ENCODE results near the gene COX17. TPM values are rescaled to one million over a fixed set of nuclear protein-coding genes. Genes with fewer than 3 reads are reported as not detected.

The COX17 gene
- total RNA-seq, 2 donors from 2014 or later = 26.4 to 29.5 TPM

DNA sequence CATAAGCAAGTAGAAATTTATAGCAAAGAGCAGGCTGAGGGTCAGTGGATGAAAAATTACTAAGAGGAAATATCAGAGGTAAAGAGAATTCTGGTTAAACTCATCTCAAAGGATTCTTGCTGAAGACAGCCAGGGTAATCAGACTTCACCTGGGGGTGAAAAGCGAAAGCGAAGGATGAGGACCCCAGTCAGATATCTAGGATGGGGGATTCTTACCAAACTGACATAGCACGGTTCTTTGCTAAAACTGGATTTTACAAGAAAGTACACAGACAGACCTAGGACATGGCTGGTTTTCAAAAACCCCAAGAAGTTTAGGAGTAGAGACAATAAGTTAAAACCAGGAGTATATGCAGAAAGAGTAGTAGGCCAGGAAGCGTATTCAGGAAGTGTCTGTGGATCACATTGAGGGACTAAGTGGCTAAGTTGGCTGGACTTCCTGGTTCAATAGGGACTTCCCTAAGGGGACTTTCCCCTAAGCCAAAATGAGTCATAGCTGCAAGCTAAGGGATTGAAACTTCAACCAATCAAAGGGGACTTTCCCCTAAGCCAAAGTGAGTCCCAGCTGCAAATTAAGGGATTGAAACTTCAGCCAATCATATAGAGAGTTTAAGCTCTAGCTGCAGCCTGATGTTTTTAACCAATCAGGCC is 23.2 kb upstream of the COX17 start:
- WGBS = 91% methylated on average over 4 of the region's 4 CpGs
- no peaks in the 10 kb centered on the region for H3K4me1 ChIP-seq (replicated peaks)
- intact Hi-C loops (cut with DNase I) = no loop called here
- H3K4me3 ChIP-seq = no peak overlapping the region
- no peaks in the 10 kb centered on the region for H3K9me3 ChIP-seq
- TF ChIP-seq, protein P1, sequence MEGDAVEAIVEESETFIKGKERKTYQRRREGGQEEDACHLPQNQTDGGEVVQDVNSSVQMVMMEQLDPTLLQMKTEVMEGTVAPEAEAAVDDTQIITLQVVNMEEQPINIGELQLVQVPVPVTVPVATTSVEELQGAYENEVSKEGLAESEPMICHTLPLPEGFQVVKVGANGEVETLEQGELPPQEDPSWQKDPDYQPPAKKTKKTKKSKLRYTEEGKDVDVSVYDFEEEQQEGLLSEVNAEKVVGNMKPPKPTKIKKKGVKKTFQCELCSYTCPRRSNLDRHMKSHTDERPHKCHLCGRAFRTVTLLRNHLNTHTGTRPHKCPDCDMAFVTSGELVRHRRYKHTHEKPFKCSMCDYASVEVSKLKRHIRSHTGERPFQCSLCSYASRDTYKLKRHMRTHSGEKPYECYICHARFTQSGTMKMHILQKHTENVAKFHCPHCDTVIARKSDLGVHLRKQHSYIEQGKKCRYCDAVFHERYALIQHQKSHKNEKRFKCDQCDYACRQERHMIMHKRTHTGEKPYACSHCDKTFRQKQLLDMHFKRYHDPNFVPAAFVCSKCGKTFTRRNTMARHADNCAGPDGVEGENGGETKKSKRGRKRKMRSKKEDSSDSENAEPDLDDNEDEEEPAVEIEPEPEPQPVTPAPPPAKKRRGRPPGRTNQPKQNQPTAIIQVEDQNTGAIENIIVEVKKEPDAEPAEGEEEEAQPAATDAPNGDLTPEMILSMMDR (IDR thresholded peaks at IDR 0.05) = no peak
- TF ChIP-seq POLR2AphosphoS5 (IDR thresholded peaks at IDR 0.05) (no peak), POLR2A (IDR thresholded peaks at IDR 0.05) (no peak)
- DNase-seq (ENCODE audit: low spot score) = no peak
- H3K27me3 ChIP-seq (replicated peaks; ENCODE audit: insufficient read depth) = no peaks in the 10 kb centered on the region
- no peaks in the 10 kb centered on the region for H3K36me3 ChIP-seq
- no peak overlapping the region for H3K27ac ChIP-seq

DNA sequence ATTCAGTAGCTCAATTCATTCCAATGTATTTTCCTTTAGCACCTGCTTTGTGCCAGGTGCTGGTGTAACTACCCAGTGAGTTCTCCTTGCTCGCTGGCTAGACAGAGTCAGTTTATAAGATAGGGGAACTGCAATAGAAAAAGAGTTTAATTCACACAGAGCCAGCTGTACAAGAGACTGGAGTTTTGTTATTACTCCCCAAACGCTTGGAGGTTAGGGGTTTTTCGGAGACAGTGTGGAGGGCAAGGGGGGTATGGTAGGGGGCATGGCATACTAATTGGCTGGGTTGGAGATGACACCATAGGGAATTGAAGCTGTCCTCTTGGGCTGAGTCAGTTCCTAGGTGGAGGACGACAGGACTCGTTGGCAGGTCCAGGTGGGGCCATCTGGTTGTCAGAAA is 20.2 kb upstream of the COX17 start:
- 83% methylated on average over 5 of the region's 5 CpGs for WGBS
- no peak for TF ChIP-seq POLR2AphosphoS5 (IDR thresholded peaks at IDR 0.05)
- TF ChIP-seq, protein P1 (IDR thresholded peaks at IDR 0.05) = no peak
- no peak for TF ChIP-seq POLR2A (IDR thresholded peaks at IDR 0.05)
- no peak overlapping the region for H3K4me3 ChIP-seq
- no peaks in the 10 kb centered on the region for H3K9me3 ChIP-seq
- H3K4me1 ChIP-seq (replicated peaks) = no peaks in the 10 kb centered on the region
- H3K27me3 ChIP-seq (replicated peaks; ENCODE audit: insufficient read depth) = no peaks in the 10 kb centered on the region
- no peaks in the 10 kb centered on the region for H3K36me3 ChIP-seq
- no peak for DNase-seq (ENCODE audit: low spot score)
- intact Hi-C loops (cut with DNase I) = no loop called here
- H3K27ac ChIP-seq = no peak overlapping the region

DNA sequence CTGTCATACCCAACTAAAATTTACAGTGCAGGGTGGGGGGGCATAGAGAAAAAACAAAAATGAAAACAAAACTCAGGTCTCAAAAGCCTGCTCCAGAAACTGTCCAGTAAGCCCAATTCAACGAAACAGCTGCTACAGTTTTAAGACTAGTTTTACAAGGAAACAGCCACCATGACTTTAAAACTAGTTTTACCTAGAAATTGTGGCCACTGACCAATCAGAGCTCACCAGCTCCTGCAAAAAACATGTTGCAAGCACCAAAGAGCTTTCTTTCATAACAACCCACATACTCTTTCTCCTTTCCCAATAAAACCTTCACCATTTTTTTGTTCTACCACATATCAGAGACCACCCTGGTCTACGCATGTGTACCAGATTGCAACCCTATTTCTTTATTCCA is 18.3 kb upstream of the COX17 start:
- H3K36me3 ChIP-seq = no peaks in the 10 kb centered on the region
- DNase-seq (ENCODE audit: low spot score) = no peak
- intact Hi-C loops (cut with DNase I) = no loop called here
- no peak overlapping the region for H3K27ac ChIP-seq
- no peak overlapping the region for H3K4me3 ChIP-seq
- H3K27me3 ChIP-seq (replicated peaks; ENCODE audit: insufficient read depth) = no peaks in the 10 kb centered on the region
- no peaks in the 10 kb centered on the region for H3K4me1 ChIP-seq (replicated peaks)
- WGBS = 88% methylated on average over 2 of the region's 2 CpGs
- TF ChIP-seq, protein P1 (IDR thresholded peaks at IDR 0.05) = no peak
- no peaks in the 10 kb centered on the region for H3K9me3 ChIP-seq

DNA sequence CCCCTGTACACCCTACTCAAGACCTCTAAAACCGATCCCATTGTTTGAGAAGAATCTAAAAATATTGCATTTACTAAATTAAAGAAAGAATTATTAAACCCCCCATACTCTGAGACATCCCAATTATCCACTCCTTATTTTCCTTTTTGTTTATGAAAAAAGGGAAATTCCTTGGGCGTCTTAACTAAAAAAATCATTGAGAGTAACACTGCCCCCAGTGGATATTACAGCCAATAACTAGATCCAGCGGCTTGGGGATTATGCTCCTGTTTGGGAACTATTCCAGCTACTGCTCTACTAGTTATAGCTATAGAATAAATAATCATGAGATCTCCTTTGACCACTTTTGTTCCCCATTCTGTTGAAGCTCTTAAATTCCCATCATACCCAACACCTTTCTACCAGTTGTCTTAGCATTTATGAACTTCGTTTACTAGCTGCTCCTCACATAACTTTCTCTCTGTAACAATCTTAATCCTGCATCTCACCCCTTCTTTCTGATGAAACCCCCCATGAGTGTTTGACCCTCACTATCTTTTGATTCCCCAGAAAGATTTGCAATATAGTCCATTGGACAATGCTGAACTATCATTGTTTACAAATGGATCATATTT is 12.9 kb upstream of the COX17 start:
- DNase-seq (ENCODE audit: low spot score) = no peak
- Histone ChIP-seq H3K27ac (no peak overlapping the region), H3K9me3 (no peaks in the 10 kb centered on the region), H3K4me3 (no peak overlapping the region), H3K4me1 (replicated peaks) (no peaks in the 10 kb centered on the region), H3K27me3 (replicated peaks; ENCODE audit: insufficient read depth) (no peaks in the 10 kb centered on the region), H3K36me3 (no peaks in the 10 kb centered on the region)
- WGBS = 43% methylated on average over 4 of the region's 4 CpGs
- intact Hi-C loops (cut with DNase I) = no loop called here
- TF ChIP-seq POLR2AphosphoS5 (IDR thresholded peaks at IDR 0.05) = no peak
- TF ChIP-seq, protein P1 (IDR thresholded peaks at IDR 0.05) = peak in 3 of 4 experiments; percentile 15 to 29 (median 24)

DNA sequence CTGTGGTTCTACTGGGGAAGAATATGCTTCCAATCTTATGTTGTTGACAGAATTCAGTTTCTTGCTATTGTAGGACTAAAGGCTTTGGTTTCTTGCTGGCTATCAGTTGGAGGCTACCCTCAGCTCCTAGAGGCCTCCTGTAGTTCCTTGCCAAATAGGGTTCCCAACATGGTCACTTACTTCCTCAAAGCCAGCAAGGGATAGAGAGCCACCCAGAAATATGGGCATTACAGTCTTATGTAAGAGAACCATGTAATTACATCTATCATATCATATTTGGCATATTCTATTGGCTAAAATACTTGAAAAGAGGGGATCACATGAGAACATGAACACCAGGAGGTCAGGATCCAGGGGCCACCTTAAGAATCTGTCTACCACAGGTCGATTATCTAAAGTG is 6.2 kb upstream of the COX17 start:
- 50% methylated on average over 1 of the region's 1 CpG for WGBS
- Histone ChIP-seq H3K9me3 (no peaks in the 10 kb centered on the region), H3K27ac (no peak overlapping the region), H3K4me1 (replicated peaks) (no peaks in the 10 kb centered on the region), H3K4me3 (no peak overlapping the region), H3K27me3 (replicated peaks; ENCODE audit: insufficient read depth) (no peaks in the 10 kb centered on the region), H3K36me3 (no peaks in the 10 kb centered on the region)
- no peak for DNase-seq (ENCODE audit: low spot score)
- intact Hi-C loops (cut with DNase I) = loop anchor here (10.0 kb wide), 2 partner anchors 159 to 409 kb away; no protein-coding TSS in a partner anchor
- TF ChIP-seq POLR2A (IDR thresholded peaks at IDR 0.05) = no peak
